ENCODE measurements around the gene FAM221B. TPM values are rescaled to one million over a fixed set of nuclear protein-coding genes. Genes with fewer than 3 reads are reported as not detected.

FAM221B gene
- total and polyA plus RNA-seq, 2 donors (not counting 1 experiment from before 2014, with no cell fraction given): not detected

DNA sequence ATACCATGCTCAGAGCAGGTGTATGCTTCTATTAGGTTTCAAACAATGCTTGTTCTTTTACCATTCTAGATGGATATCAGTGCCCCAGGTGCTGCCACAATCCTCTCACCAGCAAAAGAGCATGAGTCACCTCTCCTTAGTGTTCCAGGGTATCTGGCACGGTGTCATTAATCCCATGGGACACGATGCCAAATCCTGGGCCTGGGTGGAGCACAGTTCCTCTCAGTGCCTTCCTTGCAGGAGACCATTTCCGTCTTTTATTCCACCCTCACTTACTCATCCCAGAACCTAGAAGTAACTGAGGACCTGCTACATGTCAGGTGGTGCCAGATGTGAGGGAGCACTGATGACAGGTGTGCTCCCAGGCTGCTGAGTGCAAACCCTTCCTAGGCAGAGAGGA, 43.0 kb upstream of the FAM221B start:
- POLR2A ChIA-PET: no interaction called here
- peaks cover 4% of the 10 kb centered on the region for H3K9me3 Mint-ChIP-seq (ENCODE audit: insufficient read depth)

DNA sequence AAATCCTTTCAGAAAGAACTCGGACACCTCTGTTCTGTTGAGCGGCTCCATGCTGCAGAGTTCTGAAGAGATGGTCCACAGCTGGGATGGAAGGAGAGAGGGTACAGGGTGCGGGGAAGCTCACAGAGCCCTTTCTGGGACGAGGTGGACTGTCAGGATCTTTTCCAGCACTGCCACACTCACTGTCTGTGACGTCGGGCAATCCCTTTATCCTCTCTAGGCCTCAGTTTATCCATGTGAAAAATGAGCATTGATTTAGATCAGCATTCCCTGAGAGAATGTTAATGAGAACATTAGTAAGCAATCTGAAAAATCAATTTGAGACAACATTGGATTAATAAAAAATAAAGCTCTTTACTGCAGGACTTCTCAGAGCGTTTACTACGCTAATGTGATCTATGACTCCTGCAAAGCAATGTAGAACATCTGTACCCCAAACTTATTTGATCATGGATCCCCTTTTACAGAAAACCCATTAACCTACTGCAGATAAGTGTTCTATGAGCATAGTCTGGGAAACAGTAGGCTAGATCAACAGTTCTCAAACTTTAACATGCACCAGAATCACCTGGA, 41.9 kb upstream of the FAM221B start, which contains the start of gene OR13J1:
Gene OR13J1, minus strand, starts transcription at position 51 of the 573 bp plus-strand sequence. Its CDS starts 0 bp downstream, at position 51.
- H3K27me3 Mint-ChIP-seq: peaks cover 4% of the 10 kb centered on the region
- H3K4me1 Mint-ChIP-seq: no peaks in the 10 kb centered on the region
- Histone ChIP-seq H3K79me2 (ENCODE audit: control insufficient read depth, insufficient read depth, low read length) (no peaks in the 10 kb centered on the region), H3K36me3 (replicated peaks in 1 of 2; ENCODE audit: control extremely low read depth in 1 of 2, control insufficient read depth in 1 of 2, extremely low read depth in 1 of 2, insufficient read depth in 2 of 2, low read length in 1 of 2) (no peaks in the 10 kb centered on the region), H3K27ac (ENCODE audit: low read length in 2 of 2) (no peak within 1 kb of the TSS), H3K27me3 (replicated peaks in 1 of 4; ENCODE audit: control extremely low read depth in 1 of 4, control insufficient read depth in 3 of 4, insufficient read depth in 4 of 4, low read length in 3 of 4) (no peaks in the 10 kb centered on the region), H4K20me1 (ENCODE audit: control insufficient read depth, insufficient read depth, low read length, poor library complexity, severe bottlenecking) (no peaks in the 10 kb centered on the region), H3K9ac (ENCODE audit: low read length) (no peak within 1 kb of the TSS), H2AFZ (ENCODE audit: insufficient read depth, low read depth, low read length, poor library complexity, severe bottlenecking) (no peak within 1 kb of the TSS), H3K9me3 (ENCODE audit: control extremely low read depth in 1 of 3, control insufficient read depth in 2 of 3, insufficient read depth in 1 of 3, low read length in 2 of 3) (no peaks in the 10 kb centered on the region), H3K4me3 (ENCODE audit: control extremely low read depth in 1 of 5, extremely low read depth in 1 of 5, insufficient read depth in 1 of 5, low read depth in 2 of 5, low read length in 4 of 5) (no peak within 1 kb of the TSS), H3K4me1 (ENCODE audit: control insufficient read depth in 2 of 2, insufficient read depth in 2 of 2, low read length in 2 of 2) (no peaks in the 10 kb centered on the region), H3K4me2 (replicated peaks; ENCODE audit: low read depth, low read length, poor library complexity, severe bottlenecking) (no peak within 1 kb of the TSS)
- DNase-seq (no peak), ATAC-seq (ENCODE audit: low read depth) (no peak)
- peaks cover under 1% of the 10 kb centered on the region for H3K9me3 Mint-ChIP-seq (ENCODE audit: insufficient read depth)
- H3K27ac Mint-ChIP-seq: no peak within 1 kb of the TSS
- intact Hi-C loops (cut with micrococcal nuclease): no loop called here
- no peak within 1 kb of the TSS for H3K4me3 Mint-ChIP-seq
- TF ChIP-seq, protein P1, sequence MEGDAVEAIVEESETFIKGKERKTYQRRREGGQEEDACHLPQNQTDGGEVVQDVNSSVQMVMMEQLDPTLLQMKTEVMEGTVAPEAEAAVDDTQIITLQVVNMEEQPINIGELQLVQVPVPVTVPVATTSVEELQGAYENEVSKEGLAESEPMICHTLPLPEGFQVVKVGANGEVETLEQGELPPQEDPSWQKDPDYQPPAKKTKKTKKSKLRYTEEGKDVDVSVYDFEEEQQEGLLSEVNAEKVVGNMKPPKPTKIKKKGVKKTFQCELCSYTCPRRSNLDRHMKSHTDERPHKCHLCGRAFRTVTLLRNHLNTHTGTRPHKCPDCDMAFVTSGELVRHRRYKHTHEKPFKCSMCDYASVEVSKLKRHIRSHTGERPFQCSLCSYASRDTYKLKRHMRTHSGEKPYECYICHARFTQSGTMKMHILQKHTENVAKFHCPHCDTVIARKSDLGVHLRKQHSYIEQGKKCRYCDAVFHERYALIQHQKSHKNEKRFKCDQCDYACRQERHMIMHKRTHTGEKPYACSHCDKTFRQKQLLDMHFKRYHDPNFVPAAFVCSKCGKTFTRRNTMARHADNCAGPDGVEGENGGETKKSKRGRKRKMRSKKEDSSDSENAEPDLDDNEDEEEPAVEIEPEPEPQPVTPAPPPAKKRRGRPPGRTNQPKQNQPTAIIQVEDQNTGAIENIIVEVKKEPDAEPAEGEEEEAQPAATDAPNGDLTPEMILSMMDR (IDR thresholded peaks at IDR 0.05): no peak
- TF ChIP-seq EZH2 (IDR thresholded peaks at IDR 0.05; ENCODE audit: borderline replicate concordance, insufficient read depth, low read depth, low read length, poor library complexity, severe bottlenecking): no peak
- 93% methylated on average over 4 of the region's 8 CpGs for WGBS (ENCODE audit: insufficient coverage)
- ChIA-PET POLR2A (no interaction called here), CTCF (interaction anchor here (0.6 to 1.0 kb wide), 2 partner anchors 11 to 44 kb away, joined by 3 read pairs; no protein-coding TSS in a partner anchor)

More for the DNA sequence above, 43.0 kb upstream of the FAM221B start:
- Mint-ChIP-seq H3K4me3 (no peak overlapping the region), H3K27me3 (peaks cover 7% of the 10 kb centered on the region), H3K27ac (no peak overlapping the region), H3K4me1 (no peaks in the 10 kb centered on the region)
- no peak overlapping the region for H2AFZ ChIP-seq (ENCODE audit: insufficient read depth, low read depth, low read length, poor library complexity, severe bottlenecking)
- H4K20me1 ChIP-seq (ENCODE audit: control insufficient read depth, insufficient read depth, low read length, poor library complexity, severe bottlenecking): no peaks in the 10 kb centered on the region
- ATAC-seq (ENCODE audit: low read depth) (no peak), DNase-seq (no peak)
- no peaks in the 10 kb centered on the region for H3K36me3 ChIP-seq (replicated peaks in 1 of 2; ENCODE audit: control extremely low read depth in 1 of 2, control insufficient read depth in 1 of 2, extremely low read depth in 1 of 2, insufficient read depth in 2 of 2, low read length in 1 of 2)
- CTCF ChIA-PET: interaction anchor here (1.0 kb wide), 1 partner anchor 45 kb away, joined by 3 read pairs; no protein-coding TSS in a partner anchor
- peaks cover 0 to under 1% (median 0%) of the 10 kb centered on the region in 4 experiments for H3K27me3 ChIP-seq (replicated peaks in 1 of 4; ENCODE audit: control extremely low read depth in 1 of 4, control insufficient read depth in 3 of 4, insufficient read depth in 4 of 4, low read length in 3 of 4)
- no peak overlapping the region for H3K4me2 ChIP-seq (replicated peaks; ENCODE audit: low read depth, low read length, poor library complexity, severe bottlenecking)
- no peak for TF ChIP-seq EZH2 (IDR thresholded peaks at IDR 0.05; ENCODE audit: borderline replicate concordance, insufficient read depth, low read depth, low read length, poor library complexity, severe bottlenecking)
- TF ChIP-seq, protein P1 (IDR thresholded peaks at IDR 0.05): no peak
- intact Hi-C loops (cut with micrococcal nuclease): no loop called here
- H3K4me3 ChIP-seq (ENCODE audit: control extremely low read depth in 1 of 5, extremely low read depth in 1 of 5, insufficient read depth in 1 of 5, low read depth in 2 of 5, low read length in 4 of 5): no peak overlapping the region
- H3K9me3 ChIP-seq (ENCODE audit: control extremely low read depth in 1 of 3, control insufficient read depth in 2 of 3, insufficient read depth in 1 of 3, low read length in 2 of 3): peaks cover 0 to under 1% (median 0%) of the 10 kb centered on the region in 3 donors
- no peaks in the 10 kb centered on the region for H3K4me1 ChIP-seq (ENCODE audit: control insufficient read depth in 2 of 2, insufficient read depth in 2 of 2, low read length in 2 of 2)
- no peak overlapping the region for H3K27ac ChIP-seq (ENCODE audit: low read length in 2 of 2)
- WGBS (ENCODE audit: insufficient coverage): 76% methylated on average over 2 of the region's 3 CpGs
- H3K79me2 ChIP-seq (ENCODE audit: control insufficient read depth, insufficient read depth, low read length): no peaks in the 10 kb centered on the region
- H3K9ac ChIP-seq (ENCODE audit: low read length): no peak overlapping the region

Data from B cell (primary cell).